ENCODE data around the gene BOK. TPM values are rescaled to one million over a fixed set of nuclear protein-coding genes. Genes with fewer than 3 reads are reported as not detected.

BOK gene
- total RNA-seq, 6 experiments from 2014 or later, result 50.1 to 119 (median 90.5) TPM

- Histone ChIP-seq H3K4me1 (no peaks in the 10 kb centered on the region), H3K27me3 (no peaks in the 10 kb centered on the region), H3K9me3 (no peaks in the 10 kb centered on the region), H3K4me3 (no peak overlapping the region), H3K27ac (no peak overlapping the region), H3K36me3 (no peaks in the 10 kb centered on the region)
- intact Hi-C loops (cut with DNase I), result no loop called here
- WGBS (ENCODE audit: insufficient coverage, low coverage, low lambda C conversion rate, missing lambda C conversion rate), result 80% methylated on average over 1 of the region's 26 CpGs
- no peak for TF ChIP-seq POLR2A (IDR thresholded peaks at IDR 0.05)
- no peak for TF ChIP-seq CTCF (IDR thresholded peaks at IDR 0.05)
- peak in 2 of 4 donors; percentile 23 to 28 for ATAC-seq
- DNase-seq, result peak in 1 of 3 donors; percentile 19
Measured at GRCh38 chr2:241532733-241533601, 25.6 kb upstream of the BOK start.

GRCh38 chr2:241534293-241534692 lies 24.3 kb upstream of the BOK start:
- no peak overlapping the region for H3K27ac ChIP-seq
- ATAC-seq, result no peak
- H3K4me1 ChIP-seq, result no peaks in the 10 kb centered on the region
- H3K4me3 ChIP-seq, result no peak overlapping the region
- H3K27me3 ChIP-seq, result no peaks in the 10 kb centered on the region
- TF ChIP-seq POLR2A (IDR thresholded peaks at IDR 0.05), result no peak
- TF ChIP-seq CTCF (IDR thresholded peaks at IDR 0.05), result no peak
- no peaks in the 10 kb centered on the region for H3K9me3 ChIP-seq
- intact Hi-C loops (cut with DNase I), result no loop called here
- no peaks in the 10 kb centered on the region for H3K36me3 ChIP-seq
- DNase-seq, result peak in 1 of 3 donors; percentile 2
- WGBS (ENCODE audit: insufficient coverage, low coverage, low lambda C conversion rate, missing lambda C conversion rate), result 43% methylated on average over 6 of the region's 7 CpGs

GRCh38 chr2:241534701-241535375 lies 23.7 kb upstream of the BOK start:
- TF ChIP-seq POLR2A (IDR thresholded peaks at IDR 0.05) (no peak), CTCF (IDR thresholded peaks at IDR 0.05) (no peak)
- no peak overlapping the region for H3K4me3 ChIP-seq
- H3K27ac ChIP-seq, result no peak overlapping the region
- no peaks in the 10 kb centered on the region for H3K27me3 ChIP-seq
- ATAC-seq (peak in 1 of 4 donors; percentile 21), DNase-seq (peak in 1 of 3 donors; percentile 8)
- WGBS (ENCODE audit: insufficient coverage, low coverage, low lambda C conversion rate, missing lambda C conversion rate), result 86% methylated on average over 2 of the region's 17 CpGs
- intact Hi-C loops (cut with DNase I), result no loop called here
- no peaks in the 10 kb centered on the region for H3K4me1 ChIP-seq
- H3K36me3 ChIP-seq, result no peaks in the 10 kb centered on the region
- no peaks in the 10 kb centered on the region for H3K9me3 ChIP-seq

DNA sequence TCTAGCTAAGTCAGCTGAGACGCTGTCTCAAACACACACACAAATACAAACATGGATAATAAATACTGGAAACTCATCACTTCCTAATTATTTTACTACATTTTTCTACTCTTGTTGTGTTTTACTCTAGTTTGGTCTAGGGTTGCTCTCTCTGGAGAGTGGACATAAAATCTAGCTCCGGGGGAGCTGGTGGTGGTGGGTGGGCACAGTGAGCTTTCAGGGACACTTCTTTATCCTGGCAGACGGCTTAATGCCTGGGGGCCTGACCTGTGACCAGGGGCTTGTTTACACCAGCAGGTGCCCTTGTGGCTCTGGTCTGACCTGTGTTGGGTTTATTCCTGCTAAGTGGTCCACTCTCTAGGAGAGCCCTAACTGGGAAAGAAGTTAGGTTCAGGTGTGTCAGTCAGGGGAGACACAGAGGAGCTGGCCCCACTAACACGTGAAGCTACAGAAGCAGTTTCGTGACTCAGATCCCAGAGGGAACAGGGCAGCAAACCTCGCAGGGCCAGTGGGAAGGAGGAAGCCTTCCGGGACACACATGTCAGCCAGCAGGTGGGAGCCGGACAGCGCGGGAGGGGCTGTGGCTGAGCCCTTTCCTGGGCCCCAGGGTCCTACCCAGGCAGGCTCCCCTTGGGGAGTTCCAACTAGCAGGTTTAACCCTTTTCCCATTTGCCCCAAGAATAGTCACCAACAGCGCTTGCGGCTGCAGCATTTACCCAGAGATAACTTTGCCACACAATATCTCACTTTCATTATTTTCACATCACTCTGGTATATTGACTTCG lies 22.5 kb upstream of the BOK start:
- DNase-seq, result peak in 1 of 3 donors; percentile 27
- intact Hi-C loops (cut with DNase I), result no loop called here

More for the DNA sequence above, 22.5 kb upstream of the BOK start:
- no peak for ATAC-seq
- Histone ChIP-seq H3K36me3 (no peaks in the 10 kb centered on the region), H3K9me3 (no peaks in the 10 kb centered on the region), H3K4me1 (no peaks in the 10 kb centered on the region), H3K27ac (no peak overlapping the region), H3K4me3 (no peak overlapping the region), H3K27me3 (no peaks in the 10 kb centered on the region)
- 72% methylated on average over 7 of the region's 13 CpGs for WGBS (ENCODE audit: insufficient coverage, low coverage, low lambda C conversion rate, missing lambda C conversion rate)
- no peak for TF ChIP-seq POLR2A (IDR thresholded peaks at IDR 0.05)
- TF ChIP-seq CTCF (IDR thresholded peaks at IDR 0.05), result no peak
